Fibroblast of the aortic adventitia (primary cell): Measurements from ENCODE around the gene URM1. TPM values are rescaled to one million over a fixed set of nuclear protein-coding genes. Genes with fewer than 3 reads are reported as not detected.

Experiments used
- DNase-seq: peaks from one replicate; pipeline ENCODE4 v3.0.0-alpha.2; 2010; ENCODE audit warnings: low read depth
- H3K4me3 ChIP-seq: 2 replicates; pipeline ENCODE4 v1.5.1; 2011; ENCODE audit warnings: low read depth, mild to moderate bottlenecking, control low read depth, low read length, moderate library complexity
- CTCF ChIP-seq: IDR thresholded peaks from 2 replicates; pipeline ENCODE4 v1.5.1; 2011; ENCODE audit warnings: mild to moderate bottlenecking, low read length, control low read depth, inconsistent platforms; ENCODE audit not compliant: insufficient read depth
- total RNA-seq: library from RNA; depleted of rRNA; stranded (reverse); fragments of >200 nt; gene quantifications from 2 replicates; pipeline ENCODE4 v1.2.3, GENCODE V29; 2012; ENCODE audit warnings: low replicate concordance

Gene URM1
- total RNA-seq, 1 donor, result 33.8 TPM

GRCh38 chr9:128349772-128350171, 21.4 kb upstream of the URM1 start:
- no peak overlapping the region for H3K4me3 ChIP-seq
- TF ChIP-seq CTCF, result no peak
- DNase-seq, result no peak

- DNase-seq, result no peak
- no peak overlapping the region for H3K4me3 ChIP-seq
- TF ChIP-seq CTCF, result no peak
Measured at GRCh38 chr9:128355451-128355850, 15.7 kb upstream of the URM1 start.

GRCh38 chr9:128358090-128358489, 13.1 kb upstream of the URM1 start:
- DNase-seq, result no peak
- H3K4me3 ChIP-seq, result no peak overlapping the region
- no peak for TF ChIP-seq CTCF

- no peak overlapping the region for H3K4me3 ChIP-seq
- no peak for TF ChIP-seq CTCF
- DNase-seq, result no peak
Measured at GRCh38 chr9:128358861-128359260, 12.3 kb upstream of the URM1 start.

- no peak for TF ChIP-seq CTCF
Measured at GRCh38 chr9:128360826-128361225, 10.3 kb upstream of the URM1 start.

GRCh38 chr9:128361296-128361985, 9.7 kb upstream of the URM1 start:
- H3K4me3 ChIP-seq, result no peak overlapping the region
- no peak for DNase-seq
- no peak for TF ChIP-seq CTCF

More at GRCh38 chr9:128360826-128361225, 10.3 kb upstream of the URM1 start:
- no peak overlapping the region for H3K4me3 ChIP-seq
- no peak for DNase-seq
